ENCODE data around the gene SLAMF8. TPM values are rescaled to one million over a fixed set of nuclear protein-coding genes. Genes with fewer than 3 reads are reported as not detected.

The SLAMF8 gene
- total RNA-seq, 1 experiment from 2014 or later, result not detected

GRCh38 chr1:159828176-159828575 lies 1.5 kb downstream of the SLAMF8 start:
- DNase-seq (ENCODE audit: low spot score) (no peak), ATAC-seq (no peak)
- no peak overlapping the region for H3K27ac Mint-ChIP-seq
- TF ChIP-seq ZNF281 (CRISPR knock-in tag; IDR thresholded peaks at IDR 0.05) (no peak), ELF4 (CRISPR knock-in tag; IDR thresholded peaks at IDR 0.05; ENCODE audit: low read depth) (no peak), ZNF532 (CRISPR knock-in tag; IDR thresholded peaks at IDR 0.05; ENCODE audit: borderline replicate concordance) (no peak), CTCF (IDR thresholded peaks at IDR 0.05) (no peak), FOXP1 (CRISPR knock-in tag; IDR thresholded peaks at IDR 0.05; ENCODE audit: borderline replicate concordance) (no peak), ERG (CRISPR knock-in tag; IDR thresholded peaks at IDR 0.05) (no peak), GRHL2 (CRISPR knock-in tag; IDR thresholded peaks at IDR 0.05; ENCODE audit: insufficient replicate concordance, severe bottlenecking) (no peak), ATF6 (CRISPR knock-in tag; IDR thresholded peaks at IDR 0.05) (no peak), E2F4 (CRISPR knock-in tag; IDR thresholded peaks at IDR 0.05; ENCODE audit: borderline replicate concordance, low read depth) (no peak), ZNF423 (CRISPR knock-in tag; IDR thresholded peaks at IDR 0.05) (no peak), ZNF396 (CRISPR knock-in tag; IDR thresholded peaks at IDR 0.05; ENCODE audit: borderline replicate concordance) (no peak), ESRRA (CRISPR knock-in tag; IDR thresholded peaks at IDR 0.05; ENCODE audit: borderline replicate concordance) (no peak), MLX (CRISPR knock-in tag; IDR thresholded peaks at IDR 0.05) (no peak), CDX4 (CRISPR knock-in tag; IDR thresholded peaks at IDR 0.05; ENCODE audit: borderline replicate concordance) (no peak)
- no peaks in the 10 kb centered on the region for H3K9me3 Mint-ChIP-seq
- H3K4me1 Mint-ChIP-seq, result peaks cover 10% of the 10 kb centered on the region
- ChIA-PET CTCF (interaction anchor here (1.4 to 6.0 kb wide), 10 partner anchors 13 to 268 kb away, joined by 3 to 41 read pairs (median 10); partner anchors contain the start of gene DUSP23), POLR2A (no interaction called here)
- no peak overlapping the region for H3K4me3 Mint-ChIP-seq
- peaks cover 16% of the 10 kb centered on the region for H3K27me3 Mint-ChIP-seq (ENCODE audit: low read depth)
- H3K36me3 Mint-ChIP-seq, result no peaks in the 10 kb centered on the region
